SK-N-DZ (cell line): ENCODE data around the gene JPH4.
A peak's percentile ranks its signal among the peaks of the same experiment; 100 is the strongest.

ENCODE experiments used
- DNase-seq: peaks from one replicate; pipeline ENCODE4 v3.0.0-alpha.2; 2015; ENCODE audit warnings: low spot score

The JPH4 gene

DNA sequence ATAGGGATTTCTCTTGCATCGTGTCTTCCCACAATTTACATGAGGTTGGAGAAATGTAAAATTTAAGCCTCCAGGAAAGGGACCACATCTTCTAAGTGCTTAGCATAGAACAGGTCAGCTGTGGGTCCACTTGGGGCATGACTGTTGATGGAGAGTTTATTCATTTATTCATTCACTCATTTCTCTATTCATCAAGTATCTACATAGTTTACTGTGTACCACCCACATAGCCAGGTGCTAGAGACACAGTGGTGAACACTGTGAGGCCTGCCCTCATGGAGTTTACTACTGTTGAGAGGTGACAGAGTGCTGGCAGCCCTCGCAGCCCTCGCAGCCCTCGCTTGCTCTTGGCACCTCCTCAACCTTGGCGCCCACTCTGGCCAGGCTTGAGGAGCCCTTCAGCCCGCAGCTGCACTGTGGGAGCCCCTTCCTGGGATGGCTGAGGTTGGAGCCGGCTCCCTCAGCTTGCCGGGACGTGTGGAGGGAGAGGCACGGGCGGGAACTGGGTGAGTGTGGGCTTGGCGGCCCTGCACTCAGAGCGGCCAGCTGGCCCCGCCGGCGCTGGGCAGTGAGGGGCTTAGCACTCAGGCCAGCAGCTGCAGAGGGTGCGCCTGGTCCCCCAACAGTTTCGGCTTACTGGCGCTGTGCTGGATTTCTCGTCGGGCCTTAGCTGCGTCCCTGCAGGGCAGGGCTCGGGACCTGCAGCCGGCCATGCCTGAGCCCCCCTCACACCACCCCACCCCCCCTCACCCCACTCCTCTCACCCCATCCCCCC, 1.7 kb upstream of the JPH4 start:
- DNase-seq, result no peak

DNA sequence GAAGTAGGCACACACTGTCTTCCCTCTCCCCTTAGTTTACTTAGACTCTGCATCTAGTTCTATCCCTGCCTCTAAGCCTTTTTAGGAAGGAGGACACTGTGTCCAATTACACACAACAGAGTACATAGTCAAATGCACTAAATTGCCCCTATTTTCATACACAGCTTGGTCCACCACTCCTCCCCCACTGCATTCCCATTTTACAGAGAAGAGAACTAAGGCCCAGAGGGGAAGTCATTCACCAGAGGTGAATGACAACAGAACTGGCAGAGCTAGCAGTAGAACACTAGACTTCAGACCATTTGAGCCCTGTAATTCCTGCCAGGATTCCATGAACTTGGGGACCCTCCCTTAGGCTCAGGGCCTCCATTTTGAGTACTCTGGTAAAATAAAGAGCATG, 1.1 kb upstream of the JPH4 start:
- no peak for DNase-seq

GRCh38 chr14:23579311-23579630, 681 bp upstream of the JPH4 start:
- no peak for DNase-seq

- peak; percentile 68 for DNase-seq
Observed at GRCh38 chr14:23577710-23578392, 739 bp downstream of the JPH4 start.

GRCh38 chr14:23577004-23577681, 1.4 kb downstream of the JPH4 start:
- DNase-seq, result peak; percentile 48

GRCh38 chr14:23573384-23574015, 5.1 kb downstream of the JPH4 start:
- DNase-seq, result no peak

DNA sequence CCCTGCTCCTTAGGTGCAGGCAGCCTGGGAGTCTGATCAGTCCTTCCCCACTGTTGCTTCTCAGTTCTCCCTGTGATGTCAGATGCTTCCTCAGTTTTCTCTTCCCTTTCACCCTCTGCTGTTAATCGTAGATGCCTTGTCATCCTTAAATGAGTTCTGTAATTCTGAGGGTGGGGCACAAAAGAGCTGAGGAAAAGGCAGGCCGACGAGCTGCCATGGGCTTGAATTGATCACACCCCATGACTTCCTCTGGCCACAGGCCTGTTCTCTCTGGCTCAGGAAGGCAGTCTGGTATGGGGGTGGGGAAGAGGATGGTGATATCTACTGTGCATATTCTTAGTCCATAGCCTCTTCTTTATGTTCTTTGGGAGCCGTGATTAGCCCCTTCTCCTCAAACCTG, 5.8 kb downstream of the JPH4 start:
- no peak for DNase-seq

GRCh38 chr14:23572524-23572828, 6.1 kb downstream of the JPH4 start:
- no peak for DNase-seq

- no peak for DNase-seq
Observed at GRCh38 chr14:23571701-23572523, 6.7 kb downstream of the JPH4 start.

GRCh38 chr14:23570806-23571483, 7.6 kb downstream of the JPH4 start:
- DNase-seq, result no peak

GRCh38 chr14:23569443-23570151, 9.0 kb downstream of the JPH4 start:
- peak; percentile 95 for DNase-seq

DNA sequence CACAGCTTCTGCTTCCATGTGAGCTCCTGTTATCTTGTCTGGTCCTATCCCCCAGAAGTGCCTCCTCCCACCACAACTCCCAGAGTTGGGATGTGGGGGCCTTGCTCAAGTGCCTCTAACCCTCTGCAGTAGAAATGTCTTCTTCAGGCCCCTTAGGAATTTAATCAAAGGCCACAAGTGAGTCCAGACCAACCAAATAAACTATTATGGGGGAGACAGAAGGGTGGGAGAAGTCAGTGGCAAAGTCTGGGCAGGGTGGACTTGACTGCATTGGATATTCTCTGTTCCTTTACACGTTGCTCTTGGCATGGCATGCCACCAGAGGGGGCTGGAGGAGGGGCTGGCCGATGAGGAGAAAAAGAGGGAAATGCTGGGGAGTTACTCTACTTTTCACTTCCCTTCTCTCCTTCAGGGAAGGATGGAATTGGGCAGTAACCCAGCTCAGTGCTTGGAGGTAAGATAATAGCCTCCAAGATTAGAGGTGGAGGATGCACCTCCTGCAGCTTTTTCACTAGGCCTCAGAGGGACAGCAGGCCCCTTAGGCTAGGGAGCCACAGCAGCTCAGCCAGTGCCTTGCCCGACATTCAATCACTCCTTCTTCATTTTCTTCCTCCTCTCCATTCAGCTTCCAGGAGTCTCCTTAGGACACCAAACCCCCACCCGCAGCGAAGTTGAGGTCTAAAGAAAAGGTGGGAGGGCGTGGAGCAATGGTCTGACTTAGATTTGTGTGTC, 9.8 kb downstream of the JPH4 start:
- DNase-seq, result peak; percentile 62

DNA sequence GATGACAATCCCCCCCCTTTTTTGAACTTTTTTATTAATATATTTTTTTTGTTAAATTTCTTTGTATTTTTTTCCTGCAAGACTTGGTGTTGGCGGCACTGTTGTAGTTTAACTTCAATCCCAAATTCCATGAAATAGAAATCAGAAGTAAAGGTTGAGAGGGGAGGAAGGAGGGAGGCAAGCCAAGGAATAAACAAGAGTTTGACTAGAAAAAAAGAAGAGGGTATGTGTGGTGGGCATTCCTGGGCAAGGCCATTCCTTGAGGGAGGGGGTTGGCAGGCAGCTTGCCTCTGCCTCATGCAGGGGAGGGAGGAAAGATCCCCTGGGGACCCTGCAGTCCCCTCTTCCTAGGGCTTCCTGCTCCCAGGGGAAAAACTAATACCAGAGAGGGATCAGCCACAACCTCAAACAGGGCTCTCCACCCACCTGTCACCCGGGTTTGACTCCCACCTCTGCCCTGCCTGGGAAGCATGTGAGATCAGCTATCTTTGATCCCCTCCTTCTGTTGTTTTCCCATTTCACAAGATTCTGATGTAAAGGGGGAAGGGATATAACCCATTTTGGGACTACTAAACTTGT, 10.5 kb downstream of the JPH4 start:
- no peak for DNase-seq

GRCh38 chr14:23567186-23568020, 11.2 kb downstream of the JPH4 start, which contains the start of gene AP1G2:
Gene AP1G2 (minus strand): TSS chr14:23567791. CDS start chr14:23567314, 477 bp downstream.
- peak; percentile 93 for DNase-seq

GRCh38 chr14:23566778-23567185, 11.8 kb downstream of the JPH4 start:
- no peak for DNase-seq

GRCh38 chr14:23566112-23566777, 12.3 kb downstream of the JPH4 start:
- no peak for DNase-seq

DNA sequence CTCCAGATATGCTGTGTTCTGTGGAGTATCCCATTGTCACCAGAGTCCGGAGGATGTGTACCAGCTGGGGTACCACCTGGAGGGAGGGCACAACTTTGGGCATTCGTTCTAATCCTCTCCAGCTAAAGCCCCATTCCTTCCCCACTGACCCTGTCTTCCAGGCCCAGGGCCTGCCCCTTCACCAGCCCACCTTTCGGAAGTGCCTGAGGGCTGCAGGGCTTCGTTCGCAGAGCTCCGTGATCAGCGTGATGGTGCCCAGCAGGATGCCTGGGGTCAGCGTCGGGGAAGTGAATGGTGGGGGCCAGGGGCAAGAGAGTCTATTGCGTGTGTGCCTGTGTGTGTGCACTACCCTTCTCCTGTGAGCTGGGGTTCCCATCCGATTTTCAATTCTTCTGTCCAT, 13.0 kb downstream of the JPH4 start:
- DNase-seq, result no peak

DNA sequence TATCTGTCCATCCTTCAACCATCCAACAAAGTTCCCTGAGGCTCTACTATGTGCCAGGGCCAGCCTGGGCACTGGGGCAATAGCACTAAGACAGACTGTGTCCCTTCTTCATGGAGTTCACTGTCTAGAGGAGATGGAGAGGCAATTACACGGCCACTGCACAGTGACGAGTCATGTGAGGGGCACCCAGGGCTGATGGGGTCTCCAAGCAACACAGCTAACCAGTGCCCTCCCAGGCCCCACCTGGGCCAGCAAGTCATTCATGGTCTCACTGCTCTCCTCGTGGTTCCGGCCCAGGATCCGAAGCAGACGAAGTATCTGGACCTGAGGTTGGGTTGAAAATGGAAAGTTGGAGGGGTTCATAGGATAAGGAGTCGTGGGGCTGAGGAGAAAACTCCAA, 13.7 kb downstream of the JPH4 start:
- no peak for DNase-seq
